Amygdala (tissue), 56 donors: ENCODE measurements around the gene C2orf72.

Experiments used
- DNase-seq, 56 donors: peaks; one replicate each; lab custom pipeline; 2025; lab: John Stamatoyannopoulos, UW

Gene C2orf72

GRCh38 chr2:231039821-231040364, 2.6 kb downstream of the C2orf72 start:
- no peak for DNase-seq

GRCh38 chr2:231041061-231041689, 3.9 kb downstream of the C2orf72 start:
- DNase-seq = no peak

GRCh38 chr2:231043796-231044195, 6.5 kb downstream of the C2orf72 start:
- no peak for DNase-seq

- DNase-seq = no peak
Observed at GRCh38 chr2:231046916-231047273, 9.6 kb downstream of the C2orf72 start.

- peak in 51 of 56 donors; percentile 28 to 91 (median 71) for DNase-seq
Observed at GRCh38 chr2:231047274-231047922, 10.1 kb downstream of the C2orf72 start.

- DNase-seq = peak in 9 of 56 donors; percentile 18 to 71 (median 54)
Observed at GRCh38 chr2:231047923-231048915, 10.9 kb downstream of the C2orf72 start.

- DNase-seq = no peak
Observed at GRCh38 chr2:231049286-231050017, 12.1 kb downstream of the C2orf72 start.

GRCh38 chr2:231050018-231050901, 12.9 kb downstream of the C2orf72 start:
- DNase-seq = peak in 36 of 56 donors; percentile 15 to 74 (median 45)

- DNase-seq = no peak
Observed at GRCh38 chr2:231051116-231051515, 13.8 kb downstream of the C2orf72 start.

- peak in 53 of 56 donors; percentile 39 to 88 (median 72) for DNase-seq
Observed at GRCh38 chr2:231052494-231053451, 15.4 kb downstream of the C2orf72 start.

- no peak for DNase-seq
Observed at GRCh38 chr2:231053846-231054245, 16.5 kb downstream of the C2orf72 start.

DNA sequence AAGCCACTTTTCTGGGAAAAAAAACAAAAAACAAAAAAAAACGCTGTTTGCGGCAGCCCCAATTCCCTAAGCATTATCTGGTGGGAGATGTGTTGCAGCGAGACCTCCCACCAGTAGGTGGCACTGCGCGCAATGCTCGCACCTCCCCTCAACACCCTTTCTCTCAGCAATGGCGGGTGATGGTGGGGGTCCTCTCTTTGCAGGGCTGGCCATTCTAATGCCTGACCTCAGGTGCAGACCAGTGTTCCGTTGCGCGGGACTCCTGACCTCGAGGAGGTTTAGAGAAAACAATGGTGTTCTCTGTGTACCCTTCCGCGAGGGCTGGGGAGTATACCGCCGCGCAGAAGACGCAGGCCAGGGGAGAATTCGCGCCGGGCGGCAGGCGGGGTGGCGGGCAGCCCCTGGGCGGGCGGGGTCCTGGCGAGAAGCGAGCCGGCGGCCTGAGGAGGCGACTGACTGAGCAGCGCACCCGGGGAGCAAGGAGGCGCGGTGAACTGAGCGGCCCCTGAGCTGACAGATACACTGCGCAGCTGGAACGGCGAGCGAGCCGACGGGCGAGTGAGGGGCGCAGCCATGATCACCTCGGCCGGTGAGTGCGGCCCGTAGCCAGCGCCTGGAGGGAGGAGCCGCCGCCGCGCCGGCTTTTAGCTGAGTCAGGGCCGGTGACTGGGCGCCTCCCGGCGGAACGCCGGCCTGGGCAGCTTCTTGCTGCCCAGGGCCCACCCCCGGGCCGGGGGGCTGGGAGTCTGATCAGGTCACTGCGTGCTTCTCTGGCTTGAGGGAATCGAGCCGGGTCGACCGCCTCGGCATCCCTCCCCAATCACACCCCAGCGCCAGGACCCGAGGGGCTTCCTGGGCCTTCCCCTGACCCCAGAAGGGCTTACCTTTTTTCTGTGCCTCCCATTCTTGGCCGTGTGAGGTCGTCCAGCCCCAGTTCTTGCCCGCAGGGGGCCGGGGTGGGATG, 19.4 kb downstream of the C2orf72 start, which contains the start of gene PSMD1:
TSS of gene PSMD1 (plus strand) at position 415 of the 964 bp plus-strand sequence. CDS start at position 574, 159 bp downstream.
- peak; percentile 10 to 97 (median 88) for DNase-seq

- no peak for DNase-seq
Observed at GRCh38 chr2:231057590-231057989, 20.3 kb downstream of the C2orf72 start.

- no peak for DNase-seq
Observed at GRCh38 chr2:231058761-231059550, 21.6 kb downstream of the C2orf72 start.

DNA sequence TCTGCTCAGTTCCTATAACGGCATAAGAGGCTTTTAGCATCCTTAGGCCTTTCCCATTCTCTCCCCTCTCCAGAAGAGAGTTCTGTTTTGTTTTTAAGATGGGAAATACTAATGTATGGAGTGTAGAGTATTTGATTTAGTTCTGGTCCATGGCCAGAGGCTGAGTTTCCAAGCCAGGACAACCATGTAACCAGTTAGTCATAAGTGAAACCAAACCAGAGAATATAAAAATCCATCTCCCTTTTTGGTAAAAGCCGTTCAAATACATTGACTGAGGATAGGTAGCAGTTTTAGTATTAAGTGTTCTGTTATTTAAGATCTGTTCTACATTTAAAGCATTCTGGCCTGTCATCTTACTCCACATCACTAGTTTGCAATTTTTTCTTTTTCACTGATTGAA, 22.4 kb downstream of the C2orf72 start:
- DNase-seq = no peak

DNA sequence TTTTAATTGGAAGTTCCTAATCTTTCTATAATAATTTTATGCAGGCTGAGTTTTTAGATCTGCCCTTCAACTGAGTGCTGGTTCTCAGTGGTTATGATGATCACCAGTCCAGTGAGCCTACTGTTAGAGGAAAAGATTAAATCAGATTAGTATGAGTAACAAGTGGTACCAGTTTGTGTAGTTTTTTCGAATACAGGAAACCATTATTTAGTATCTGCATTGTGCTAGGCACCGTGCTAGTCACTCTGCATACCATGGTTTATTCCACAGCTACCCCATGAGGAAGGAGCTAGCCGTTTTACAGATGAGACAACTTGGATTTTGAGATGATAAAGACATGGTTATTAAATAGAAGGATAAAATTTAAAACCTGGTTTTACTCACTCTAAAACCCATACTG, 25.5 kb downstream of the C2orf72 start:
- DNase-seq = no peak
